Esophagus muscularis mucosa (tissue), 4 donors: ENCODE data around the gene DIS3L. TPM values are rescaled to one million over a fixed set of nuclear protein-coding genes. Genes with fewer than 3 reads are reported as not detected.

Experiments
- DNase-seq: peaks from one replicate; pipeline ENCODE4 v3.0.0-alpha.2; 2017; ENCODE audit errors: extremely low spot score
- H3K27ac ChIP-seq, 4 donors: fragments of 200-600 bp; sonication (generic); replicated peaks in 1 of 4; 1 replicate in 3 of 4; 2 replicates in 1 of 4; pipeline ENCODE4 v1.5.1; 2016 to 2019; ENCODE audit warnings: mild to moderate bottlenecking in 1 of 4
- H3K27me3 ChIP-seq, 4 donors: fragments of 200-600 bp; sonication (generic); one replicate each; pipeline versions ENCODE4 v1.5.1 to v1.6.0; 2016 to 2019
- H3K36me3 ChIP-seq, 4 donors: fragments of 200-600 bp; sonication (generic); one replicate each; pipeline ENCODE4 v1.5.1; 2016 to 2019
- H3K4me1 ChIP-seq, 4 donors: fragments of 200-600 bp; sonication (generic); one replicate each; pipeline ENCODE4 v1.5.1; 2016 to 2019
- H3K4me3 ChIP-seq, 4 donors: fragments of 200-600 bp; sonication (generic); 1 replicate in 2 of 4; 2 replicates in 2 of 4; pipeline ENCODE4 v1.5.1; 2016 to 2019; ENCODE audit warnings: mild to moderate bottlenecking in 4 of 4, moderate library complexity in 1 of 4
- H3K9me3 ChIP-seq, 4 donors: fragments of 200-600 bp; sonication (generic); 1 replicate in 3 of 4; 2 replicates in 1 of 4; pipeline ENCODE4 v1.5.1; 2016 to 2019
- CTCF ChIP-seq, 3 experiments: fragments of 200-600 bp in 2 of 3; fragments of 450-650 bp in 1 of 3; sonication (generic) in 2 of 3; IDR thresholded peaks; one replicate each; pipeline ENCODE4 v1.5.1; 2017 to 2019; ENCODE audit warnings: antibody characterized with exemption in 3 of 3, mild to moderate bottlenecking in 2 of 3, moderate library complexity in 1 of 3
- EP300 ChIP-seq: sonication (generic); formaldehyde crosslinking; IDR thresholded peaks from one replicate; pipeline ENCODE4 v1.6.1; 2017; ENCODE audit warnings: antibody characterized with exemption
- POLR2A ChIP-seq: fragments of 450-650 bp; IDR thresholded peaks from one replicate; pipeline ENCODE4 v1.6.1; 2017; ENCODE audit warnings: antibody characterized with exemption, moderate library complexity, mild to moderate bottlenecking, low read depth
- POLR2AphosphoS5 ChIP-seq, 2 donors: sonication (generic); formaldehyde crosslinking; IDR thresholded peaks; one replicate each; pipeline ENCODE4 v1.6.1; 2017; ENCODE audit warnings: antibody characterized with exemption in 2 of 2
- WGBS: methylation state at CpG from one replicate; pipeline ENCODE4 v1.1.5; 2018; 5-methylcytosine and 5-hydroxymethylcytosine counted together
- intact Hi-C: fragments of 100-400 bp; cut with DNase I; formaldehyde crosslinking; loops from one replicate; pipeline ENCODE4 v1.15.1; 2023
- total RNA-seq, 4 donors: library from RNA; depleted of rRNA; stranded (reverse); fragments of >200 nt; gene quantifications; one replicate each; pipeline versions ENCODE4 v1.1.0 to v1.2.1, GENCODE V29; 2016

The DIS3L gene
- total RNA-seq, 4 donors from 2014 or later = 33.3 to 47.9 (median 34.8) TPM

GRCh38 chr15:66291816-66292570 lies 1.4 kb upstream of the DIS3L start:
- DNase-seq = no peak
- no peaks in the 10 kb centered on the region for H3K27me3 ChIP-seq
- H3K9me3 ChIP-seq = no peaks in the 10 kb centered on the region
- peaks cover 0 to 3% (median 0%) of the 10 kb centered on the region in 4 donors for H3K36me3 ChIP-seq
- TF ChIP-seq POLR2A = no peak
- no peak for TF ChIP-seq CTCF (IDR thresholded peaks at IDR 0.05)
- no peak for TF ChIP-seq POLR2AphosphoS5 (IDR thresholded peaks at IDR 0.05)
- TF ChIP-seq EP300 = no peak
- WGBS = 76% methylated on average over 6 of the region's 6 CpGs
- H3K4me3 ChIP-seq = peak overlapping the region in 2 of 4 donors; percentile 65 to 79
- intact Hi-C loops = no loop called here
- H3K4me1 ChIP-seq = peaks cover 23 to 70% (median 44%) of the 10 kb centered on the region in 4 donors
- peak overlapping the region; percentile 91 to 94 (median 92) for H3K27ac ChIP-seq

- peaks cover 23 to 64% (median 44%) of the 10 kb centered on the region in 4 donors for H3K4me1 ChIP-seq
- peaks cover 0 to 3% (median 0%) of the 10 kb centered on the region in 4 donors for H3K36me3 ChIP-seq
- intact Hi-C loops = no loop called here
Measured at GRCh38 chr15:66292571-66293418, 573 bp upstream of the DIS3L start.

GRCh38 chr15:66294157-66294931 lies 976 bp downstream of the DIS3L start:
- no peak for DNase-seq
- Histone ChIP-seq H3K4me1 (peaks cover 23 to 51% (median 35%) of the 10 kb centered on the region in 4 donors), H3K27me3 (no peaks in the 10 kb centered on the region), H3K27ac (peak overlapping the region; percentile 91 to 94 (median 92)), H3K4me3 (peak overlapping the region; percentile 65 to 83 (median 72)), H3K36me3 (peaks cover 0 to 14% (median 3%) of the 10 kb centered on the region in 4 donors), H3K9me3 (no peaks in the 10 kb centered on the region)
- TF ChIP-seq CTCF (IDR thresholded peaks at IDR 0.05) (no peak), POLR2AphosphoS5 (IDR thresholded peaks at IDR 0.05) (no peak), EP300 (no peak), POLR2A (no peak)
- intact Hi-C loops = no loop called here
- WGBS = 4% methylated on average over 12 of the region's 16 CpGs

More at GRCh38 chr15:66292571-66293418, 573 bp upstream of the DIS3L start:
- TF ChIP-seq CTCF (IDR thresholded peaks at IDR 0.05) = no peak
- TF ChIP-seq POLR2A = no peak
- TF ChIP-seq POLR2AphosphoS5 (IDR thresholded peaks at IDR 0.05) = no peak
- no peak for TF ChIP-seq EP300
- Histone ChIP-seq H3K27ac (peak overlapping the region; percentile 91 to 94 (median 92)), H3K27me3 (no peaks in the 10 kb centered on the region), H3K4me3 (peak overlapping the region; percentile 65 to 83 (median 72)), H3K9me3 (no peaks in the 10 kb centered on the region)
- no peak for DNase-seq
- WGBS = 19% methylated on average over 17 of the region's 22 CpGs

- no peaks in the 10 kb centered on the region for H3K27me3 ChIP-seq
- DNase-seq = no peak
- WGBS = 33% methylated on average over 3 of the region's 3 CpGs
- TF ChIP-seq POLR2A (no peak), EP300 (no peak), POLR2AphosphoS5 (IDR thresholded peaks at IDR 0.05) (no peak)
- peaks cover 0 to 19% (median 4%) of the 10 kb centered on the region in 4 donors for H3K36me3 ChIP-seq
- peak overlapping the region; percentile 91 to 94 (median 92) for H3K27ac ChIP-seq
- H3K4me3 ChIP-seq = peak overlapping the region; percentile 65 to 83 (median 72)
- no peaks in the 10 kb centered on the region for H3K9me3 ChIP-seq
- intact Hi-C loops = no loop called here
- peaks cover 23 to 48% (median 35%) of the 10 kb centered on the region in 4 donors for H3K4me1 ChIP-seq
Measured at GRCh38 chr15:66294932-66295235, 1.5 kb downstream of the DIS3L start.
